Gastrocnemius medialis (tissue), 4 donors: Measurements from ENCODE around the gene LSAMP. TPM values are rescaled to one million over a fixed set of nuclear protein-coding genes. Genes with fewer than 3 reads are reported as not detected.

Source experiments
- ATAC-seq, 2 donors: fragments of 150-250 bp; one replicate each; pipeline ENCODE4 v1.9.1; 2016
- DNase-seq, 2 donors: peaks; one replicate each; pipeline ENCODE4 v3.0.0-alpha.2; 2019
- H3K27ac ChIP-seq, 4 donors: fragments of 200-600 bp; sonication (generic); 1 replicate in 1 of 4; 2 replicates in 3 of 4; pipeline ENCODE4 v1.5.1; 2016 to 2018; ENCODE audit warnings: mild to moderate bottlenecking in 2 of 4, moderate library complexity in 1 of 4
- H3K27me3 ChIP-seq, 3 donors: fragments of 200-600 bp; sonication (generic) in 2 of 3; 1 replicate in 1 of 3; 2 replicates in 2 of 3; pipeline versions ENCODE4 v1.5.1 to v1.6.0; 2016 to 2019; ENCODE audit warnings: mild to moderate bottlenecking in 1 of 3, moderate library complexity in 1 of 3
- H3K36me3 ChIP-seq, 2 donors: fragments of 200-600 bp; sonication (generic) in 1 of 2; one replicate each; pipeline ENCODE4 v1.5.1; 2017 to 2018
- H3K4me1 ChIP-seq, 2 donors: fragments of 200-600 bp; sonication (generic) in 1 of 2; one replicate each; pipeline ENCODE4 v1.5.1; 2016 to 2017; ENCODE audit warnings: mild to moderate bottlenecking in 2 of 2
- H3K4me3 ChIP-seq, 4 donors: fragments of 200-600 bp; sonication (generic) in 3 of 4; 1 replicate in 1 of 4; 2 replicates in 3 of 4; pipeline ENCODE4 v1.5.1; 2016 to 2019; ENCODE audit warnings: mild to moderate bottlenecking in 2 of 4
- H3K9me3 ChIP-seq, 3 donors: fragments of 200-600 bp; sonication (generic) in 2 of 3; 1 replicate in 1 of 3; 2 replicates in 2 of 3; pipeline ENCODE4 v1.5.1; 2016 to 2019
- CTCF ChIP-seq, 5 experiments: fragments of 450-650 bp in 3 of 5; fragments of 200-600 bp in 2 of 5; sonication (generic) in 2 of 5; IDR thresholded peaks in 4 of 5; conservative IDR thresholded peaks in 1 of 5; 1 replicate in 4 of 5; 2 replicates in 1 of 5; pipeline ENCODE4 v1.5.1; 2016 to 2019; ENCODE audit warnings: antibody characterized with exemption in 5 of 5, mild to moderate bottlenecking in 3 of 5, moderate library complexity in 3 of 5
- POLR2A ChIP-seq, 2 donors: fragments of 450-650 bp; IDR thresholded peaks; one replicate each; pipeline ENCODE4 v1.6.1; 2017; ENCODE audit warnings: antibody characterized with exemption in 2 of 2, mild to moderate bottlenecking in 2 of 2, moderate library complexity in 2 of 2
- in situ Hi-C, 4 donors: fragments of 200-750 bp; cut with MboI; loops; one replicate each; pipeline versions ENCODE4 v1.15.0 to v1.8.0; 2017; ENCODE audit warnings: low sequenced_read_pairs in 4 of 4
- intact Hi-C: fragments of 100-400 bp; cut with DNase I; formaldehyde crosslinking; loops from one replicate; pipeline ENCODE4 v1.15.1; 2023; ENCODE audit warnings: low total_unique reads
- total RNA-seq, 4 donors: library from RNA; depleted of rRNA; stranded (reverse); fragments of >200 nt; gene quantifications; one replicate each; pipeline versions ENCODE4 v1.1.0 to v1.2.3, GENCODE V29; 2016

LSAMP gene
- total RNA-seq, 4 donors from 2014 or later = 0.07 to 0.10 TPM; not detected in 2

GRCh38 chr3:115834068-115834467 lies 611.2 kb downstream of the LSAMP start:
- in situ Hi-C loops (no loop called here), intact Hi-C loops (no loop called here)
- Histone ChIP-seq H3K36me3 (no peaks in the 10 kb centered on the region), H3K27ac (no peak overlapping the region), H3K9me3 (no peaks in the 10 kb centered on the region), H3K4me3 (no peak overlapping the region), H3K4me1 (no peaks in the 10 kb centered on the region), H3K27me3 (no peaks in the 10 kb centered on the region)
- TF ChIP-seq POLR2A (IDR thresholded peaks at IDR 0.05) (no peak), CTCF (IDR thresholded peaks at IDR 0.05 in 4 of 5, conservative IDR thresholded peaks at IDR 0.05 in 1 of 5) (no peak)
- DNase-seq (no peak), ATAC-seq (no peak)

GRCh38 chr3:115833074-115833473 lies 612.2 kb downstream of the LSAMP start:
- Histone ChIP-seq H3K4me1 (no peaks in the 10 kb centered on the region), H3K9me3 (no peaks in the 10 kb centered on the region), H3K27ac (no peak overlapping the region), H3K4me3 (no peak overlapping the region), H3K27me3 (no peaks in the 10 kb centered on the region), H3K36me3 (no peaks in the 10 kb centered on the region)
- in situ Hi-C loops = no loop called here
- ATAC-seq (no peak), DNase-seq (no peak)
- TF ChIP-seq CTCF (IDR thresholded peaks at IDR 0.05 in 4 of 5, conservative IDR thresholded peaks at IDR 0.05 in 1 of 5) (no peak), POLR2A (IDR thresholded peaks at IDR 0.05) (no peak)
- intact Hi-C loops = no loop called here

GRCh38 chr3:115832265-115832664 lies 613.0 kb downstream of the LSAMP start:
- H3K36me3 ChIP-seq = no peaks in the 10 kb centered on the region
- intact Hi-C loops (no loop called here), in situ Hi-C loops (no loop called here)
- no peak for ATAC-seq
- H3K4me1 ChIP-seq = no peaks in the 10 kb centered on the region
- DNase-seq = no peak
- no peak overlapping the region for H3K27ac ChIP-seq
- TF ChIP-seq POLR2A (IDR thresholded peaks at IDR 0.05) (no peak), CTCF (IDR thresholded peaks at IDR 0.05 in 4 of 5, conservative IDR thresholded peaks at IDR 0.05 in 1 of 5) (no peak)
- H3K9me3 ChIP-seq = no peaks in the 10 kb centered on the region
- H3K27me3 ChIP-seq = no peaks in the 10 kb centered on the region
- no peak overlapping the region for H3K4me3 ChIP-seq

GRCh38 chr3:115831864-115832263 lies 613.4 kb downstream of the LSAMP start:
- no peak for DNase-seq
- in situ Hi-C loops (no loop called here), intact Hi-C loops (no loop called here)
- ATAC-seq = no peak
- H3K36me3 ChIP-seq = no peaks in the 10 kb centered on the region
- H3K9me3 ChIP-seq = no peaks in the 10 kb centered on the region
- no peaks in the 10 kb centered on the region for H3K27me3 ChIP-seq
- no peak overlapping the region for H3K4me3 ChIP-seq
- no peak overlapping the region for H3K27ac ChIP-seq
- TF ChIP-seq POLR2A (IDR thresholded peaks at IDR 0.05) (no peak), CTCF (IDR thresholded peaks at IDR 0.05 in 4 of 5, conservative IDR thresholded peaks at IDR 0.05 in 1 of 5) (no peak)
- H3K4me1 ChIP-seq = no peaks in the 10 kb centered on the region

GRCh38 chr3:115830764-115831395 lies 614.4 kb downstream of the LSAMP start:
- ATAC-seq (no peak), DNase-seq (no peak)
- no peaks in the 10 kb centered on the region for H3K9me3 ChIP-seq
- no peak overlapping the region for H3K4me3 ChIP-seq
- H3K27me3 ChIP-seq = no peaks in the 10 kb centered on the region
- intact Hi-C loops (no loop called here), in situ Hi-C loops (no loop called here)
- TF ChIP-seq POLR2A (IDR thresholded peaks at IDR 0.05) (no peak), CTCF (IDR thresholded peaks at IDR 0.05 in 4 of 5, conservative IDR thresholded peaks at IDR 0.05 in 1 of 5) (no peak)
- H3K4me1 ChIP-seq = no peaks in the 10 kb centered on the region
- no peaks in the 10 kb centered on the region for H3K36me3 ChIP-seq
- H3K27ac ChIP-seq = no peak overlapping the region
